HG02610 (cell line): ENCODE data around the gene COL15A1.
A peak's percentile ranks its signal among the peaks of the same experiment; 100 is the strongest.

Experiments
- ATAC-seq: cut with Tn5 transposase; IDR thresholded peaks from one replicate; pipeline ENCODE4 v1.9.1; 2021; ENCODE audit warnings: mild to moderate bottlenecking, moderate library complexity; ENCODE audit not compliant: unreplicated experiment

The COL15A1 gene

DNA sequence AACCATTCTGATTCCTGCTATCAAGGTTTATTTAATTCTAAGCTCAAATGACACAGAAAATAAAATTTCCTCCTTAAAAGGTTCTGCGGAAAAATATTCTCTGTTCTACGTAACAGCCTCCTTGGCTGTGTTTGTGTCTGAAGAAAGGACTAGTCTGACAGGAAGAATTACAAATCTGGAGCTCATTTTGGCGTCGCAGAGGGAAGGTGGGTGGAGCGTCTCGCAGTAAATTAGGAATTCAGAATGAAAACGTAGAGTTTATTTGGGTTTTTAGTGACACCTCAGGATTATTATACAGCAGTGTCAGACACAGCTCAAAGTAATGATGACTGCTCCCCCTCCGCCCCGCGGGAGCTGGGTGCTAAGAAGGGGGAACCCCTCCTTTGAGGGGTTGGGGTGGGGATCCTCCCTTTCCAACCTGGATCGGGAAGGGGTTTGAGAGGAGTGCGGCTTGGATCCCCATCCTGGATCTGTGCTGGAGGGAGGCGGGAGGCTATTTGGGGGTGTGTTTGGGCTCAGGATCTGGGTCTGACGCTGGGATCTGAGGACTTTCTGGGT is 160.3 kb downstream of the COL15A1 start:
- no peak for ATAC-seq

- ATAC-seq = peak; percentile 91
These were observed 160.9 kb downstream of the COL15A1 start, which contains the start of gene TGFBR1 for GRCh38 chr9:99104459-99105151. Gene TGFBR1, plus strand, starts transcription at chr9:99105113. Its CDS starts 93 bp downstream, at chr9:99105206.

GRCh38 chr9:99105152-99106043 is 161.7 kb downstream of the COL15A1 start:
- ATAC-seq = peak; percentile 50

DNA sequence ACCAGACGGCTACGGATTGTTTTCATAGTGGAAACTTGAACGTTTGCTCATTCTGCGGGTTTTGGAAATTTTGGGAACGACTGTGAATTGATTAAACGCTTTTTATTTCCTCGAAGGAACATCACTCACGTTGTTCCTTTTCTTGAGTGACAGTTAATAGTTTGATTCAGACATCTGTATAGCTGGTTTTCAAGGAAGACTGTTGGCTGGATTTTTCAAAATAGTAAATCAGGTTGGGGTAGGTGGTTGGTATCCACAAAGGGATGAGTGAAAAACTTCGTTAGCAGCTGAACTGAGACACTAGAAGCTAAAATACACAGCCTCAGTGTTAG is 162.3 kb downstream of the COL15A1 start:
- ATAC-seq = no peak

- ATAC-seq = no peak
These were observed 163.7 kb downstream of the COL15A1 start for GRCh38 chr9:99107421-99107820.

- ATAC-seq = no peak
These were observed 164.4 kb downstream of the COL15A1 start for GRCh38 chr9:99108131-99108530.

GRCh38 chr9:99109522-99109921 is 165.8 kb downstream of the COL15A1 start:
- ATAC-seq = no peak

- ATAC-seq = no peak
These were observed 169.2 kb downstream of the COL15A1 start for GRCh38 chr9:99112750-99113413.

GRCh38 chr9:99113414-99114048 is 169.8 kb downstream of the COL15A1 start:
- no peak for ATAC-seq

GRCh38 chr9:99114049-99114440 is 170.3 kb downstream of the COL15A1 start:
- no peak for ATAC-seq

GRCh38 chr9:99114846-99115500 is 171.3 kb downstream of the COL15A1 start:
- ATAC-seq = no peak

- ATAC-seq = no peak
These were observed 172.3 kb downstream of the COL15A1 start for GRCh38 chr9:99116003-99116411.

GRCh38 chr9:99118782-99119466 is 175.2 kb downstream of the COL15A1 start:
- ATAC-seq = peak; percentile 96

DNA sequence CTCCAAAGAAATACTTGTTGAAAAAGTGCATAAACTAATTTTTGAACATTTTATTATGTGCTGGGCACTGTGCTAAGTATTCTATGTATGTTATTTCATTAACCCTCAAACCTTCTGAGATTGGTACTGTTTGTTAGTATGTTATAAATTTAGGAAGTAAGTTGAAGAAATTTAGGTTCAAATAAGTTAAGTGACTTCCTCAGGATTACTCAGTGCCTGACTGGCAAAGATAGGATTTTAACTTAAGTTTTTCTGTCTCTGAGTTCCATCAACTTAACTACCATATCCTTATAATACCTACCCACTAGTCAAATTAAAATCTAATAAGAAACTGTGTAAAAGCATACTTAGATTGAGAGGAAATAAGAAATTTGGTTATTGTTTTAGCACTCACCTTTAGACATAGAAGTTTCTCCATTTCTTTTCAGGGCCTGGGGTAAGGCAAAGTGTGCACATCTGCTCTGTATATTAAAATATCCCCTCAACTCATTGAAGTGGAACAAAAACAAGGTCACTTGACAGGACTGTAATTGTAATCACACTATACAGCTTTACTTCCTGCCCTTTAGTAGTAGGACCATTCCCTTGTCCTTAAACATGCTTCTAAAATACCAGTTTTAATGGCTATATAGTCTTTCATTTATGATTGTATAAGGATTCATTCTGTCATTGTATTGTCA is 176.4 kb downstream of the COL15A1 start:
- no peak for ATAC-seq
